NOMO-1 treated with dmso at 0.1 percent for 144 hours (cell line): Measurements from ENCODE around the gene RAB14.
"Not testable (repeated sequence)": the region's sequence is repeated elsewhere in the genome, so short reads cannot be mapped to it uniquely, and the experiment has no call there.

Experiments
- DNase-seq: peaks from one replicate; lab custom pipeline; 2025; ENCODE audit not compliant: unreplicated experiment; lab: John Stamatoyannopoulos, UW

Gene RAB14

DNA sequence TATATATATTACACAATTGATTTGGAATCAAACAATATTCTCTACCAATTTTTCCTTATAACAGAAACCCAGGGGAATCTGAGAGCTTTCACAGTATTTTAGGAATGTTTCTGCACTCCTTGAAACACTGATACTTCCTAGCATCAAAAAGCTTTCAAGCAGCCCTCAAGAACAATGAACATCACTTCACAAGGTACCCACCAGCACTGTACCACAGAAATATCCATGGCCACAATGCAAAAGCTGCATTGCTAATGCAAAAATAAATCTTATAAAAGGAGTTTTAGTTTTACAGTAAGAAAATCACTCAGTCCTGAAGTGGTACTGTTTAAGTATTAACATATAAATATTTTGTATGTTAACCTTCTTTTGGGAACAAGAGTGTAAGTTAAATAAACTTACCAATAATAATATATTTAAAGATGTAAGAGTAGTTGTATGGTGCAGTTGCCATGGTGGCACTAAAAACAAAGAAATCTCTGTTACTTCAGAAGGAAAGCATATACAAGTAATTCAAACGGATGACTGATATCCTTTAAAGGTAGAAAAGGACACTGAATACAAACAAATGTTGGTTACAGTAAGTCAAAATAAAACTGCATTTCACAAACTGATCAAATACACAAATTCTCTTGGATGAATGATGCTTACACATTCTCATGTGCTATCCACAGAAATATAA, 8.6 kb downstream of the RAB14 start:
- DNase-seq, result no peak

DNA sequence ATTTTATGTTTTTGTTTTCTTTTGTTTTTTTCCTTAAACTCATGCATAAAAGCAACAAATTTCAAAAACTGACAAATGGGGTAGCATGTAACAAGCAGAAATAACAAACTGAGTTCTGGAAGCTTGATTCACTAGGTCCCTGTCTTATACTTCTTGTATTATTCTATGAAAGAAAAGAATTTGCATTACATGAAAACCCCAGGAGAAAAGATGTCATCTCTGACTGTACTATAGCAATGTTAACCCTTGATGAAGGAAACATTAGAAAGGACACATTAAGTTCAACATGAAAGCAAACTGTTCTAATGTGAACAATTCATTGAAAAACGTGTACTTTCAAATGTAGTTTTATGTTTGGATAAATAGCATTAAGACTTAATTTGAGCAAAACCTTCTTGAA, 9.2 kb downstream of the RAB14 start:
- no peak for DNase-seq

DNA sequence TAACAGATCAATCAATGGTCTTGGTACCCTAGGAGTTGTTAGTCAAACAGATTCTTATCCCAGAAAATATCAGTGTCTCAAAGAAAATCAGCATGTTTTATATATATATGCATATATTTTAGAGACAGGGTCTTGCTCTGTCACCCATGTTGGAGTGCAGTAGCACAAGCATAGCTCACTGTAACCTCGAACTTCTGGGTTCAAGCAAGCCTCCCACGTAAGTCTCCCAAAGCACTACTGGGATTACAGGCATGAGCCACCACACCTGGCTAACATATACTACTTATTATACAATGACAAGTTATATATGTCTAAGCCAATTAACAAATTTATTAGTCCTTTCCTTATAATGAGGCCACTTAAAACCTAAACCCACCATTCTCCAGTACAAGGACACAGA, 10.4 kb downstream of the RAB14 start:
- DNase-seq, result no peak

DNA sequence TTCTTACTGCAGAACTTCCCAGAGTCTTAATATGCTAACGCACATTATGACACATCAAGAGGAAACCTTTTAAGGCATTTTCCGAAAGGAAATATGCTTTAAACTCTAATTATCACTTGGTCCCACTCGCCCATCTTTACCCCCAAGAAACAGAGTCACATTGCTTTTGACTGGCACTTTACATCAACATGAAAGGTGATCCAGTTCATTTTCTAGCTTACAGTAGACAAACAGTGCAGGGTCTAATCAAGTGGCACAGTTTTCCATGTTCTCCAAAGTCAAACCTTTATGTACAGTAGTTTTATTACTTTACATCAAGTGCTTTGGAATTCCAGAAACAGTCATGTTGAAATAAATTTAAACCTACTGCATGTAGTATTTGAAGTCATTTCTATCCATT, 12.0 kb downstream of the RAB14 start:
- DNase-seq, result no peak

DNA sequence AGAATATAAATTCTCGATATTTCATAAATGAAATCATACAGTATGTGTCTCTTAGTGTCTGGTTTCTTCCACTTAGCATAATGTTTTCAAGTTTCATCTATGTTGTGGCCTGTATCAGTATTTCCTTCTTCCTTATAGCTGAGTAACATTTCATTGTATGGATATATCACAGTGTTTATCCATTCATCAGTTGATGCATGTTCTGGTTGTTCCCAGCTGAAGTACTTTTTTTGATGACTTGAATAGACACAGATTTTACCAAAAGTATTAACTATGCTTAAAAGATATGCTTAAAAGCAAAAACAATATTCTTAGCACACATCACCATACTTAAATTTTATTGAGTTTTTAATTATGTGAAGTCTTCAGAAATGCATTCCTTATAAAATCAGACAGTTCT, 12.7 kb downstream of the RAB14 start:
- DNase-seq, result no peak

DNA sequence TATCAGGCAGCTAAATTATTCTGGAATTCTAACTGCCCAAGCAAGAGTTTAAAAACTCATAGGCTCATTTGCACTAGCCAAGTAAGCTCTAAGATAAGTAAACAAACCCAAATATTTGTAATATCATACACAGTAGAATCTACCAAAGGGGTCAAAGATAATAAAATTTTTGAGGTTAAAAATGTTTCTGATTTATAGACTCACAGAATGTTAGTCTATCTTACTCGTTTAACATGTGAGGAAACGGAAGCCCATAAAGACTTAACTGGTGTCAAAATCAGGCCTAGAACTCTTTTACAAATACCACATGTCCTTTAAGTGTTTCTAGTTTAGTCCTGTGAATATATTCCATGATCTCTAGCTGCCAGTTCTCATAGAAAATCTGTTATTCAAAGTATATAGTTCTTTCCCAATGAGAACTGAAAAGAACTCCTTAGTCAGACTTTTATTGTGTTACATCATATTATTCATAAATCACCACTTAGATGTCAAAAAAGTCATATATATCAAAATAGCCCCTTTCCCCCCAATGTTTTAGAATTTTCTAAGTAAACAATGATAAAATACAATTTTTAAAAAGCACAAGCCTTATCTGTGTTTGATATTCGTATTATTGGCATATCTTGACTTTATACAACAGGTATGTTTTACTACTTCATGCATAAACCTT, 13.9 kb downstream of the RAB14 start:
- no peak for DNase-seq

DNA sequence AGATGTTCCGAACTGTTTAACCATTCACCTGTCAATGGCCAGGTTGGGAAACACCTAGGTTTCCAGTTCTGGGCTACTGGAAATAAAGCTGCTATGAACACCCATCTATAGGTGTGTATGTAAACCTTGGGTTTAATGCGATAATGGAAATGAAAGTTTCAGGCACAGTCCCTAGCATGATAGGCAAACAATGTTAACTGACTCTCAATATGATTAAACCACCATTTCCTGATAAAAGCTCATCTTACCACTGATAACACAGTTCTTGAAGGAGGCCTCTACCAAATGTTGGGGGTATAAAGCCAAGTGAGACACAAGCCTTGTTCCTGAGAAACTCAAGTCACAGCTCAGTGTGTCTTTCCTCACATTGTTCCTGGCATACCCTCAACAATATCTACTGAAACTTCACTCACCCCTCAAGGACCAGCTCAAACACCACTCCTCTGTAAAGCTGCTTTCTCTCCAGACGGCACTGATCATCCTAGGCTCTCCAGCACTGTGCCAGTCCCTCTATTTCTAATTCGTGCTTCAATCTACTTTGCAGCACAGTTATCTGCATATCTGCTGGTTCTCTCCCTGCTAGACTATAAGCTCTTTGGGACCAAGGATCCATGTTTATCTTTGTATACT, 15.8 kb downstream of the RAB14 start:
- no peak for DNase-seq

DNA sequence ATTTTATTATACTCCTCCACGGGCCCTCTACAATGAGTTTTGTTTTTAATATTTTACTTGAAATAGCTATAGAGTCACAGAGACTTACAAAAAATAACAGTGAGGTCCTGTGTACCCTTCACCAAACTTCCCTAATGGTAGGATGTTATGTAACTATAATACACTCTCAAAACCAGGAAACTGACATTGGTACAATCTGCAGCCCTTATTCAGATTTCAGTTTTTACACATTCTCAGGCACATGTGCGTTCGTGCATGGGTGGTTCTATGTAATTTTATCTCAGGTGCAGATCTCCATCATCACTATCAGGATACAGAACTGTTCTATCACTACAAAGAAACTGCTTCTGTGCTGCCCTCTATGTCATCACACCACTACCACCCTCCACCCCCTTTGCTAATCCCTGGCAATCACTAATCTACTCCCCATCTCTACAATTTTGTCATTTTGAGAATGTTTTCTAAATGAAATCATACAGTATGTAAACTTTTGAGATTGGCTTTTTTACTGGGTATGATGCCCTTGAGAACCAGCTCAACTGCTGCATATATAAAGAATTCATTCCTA, 16.4 kb downstream of the RAB14 start:
- no peak for DNase-seq

DNA sequence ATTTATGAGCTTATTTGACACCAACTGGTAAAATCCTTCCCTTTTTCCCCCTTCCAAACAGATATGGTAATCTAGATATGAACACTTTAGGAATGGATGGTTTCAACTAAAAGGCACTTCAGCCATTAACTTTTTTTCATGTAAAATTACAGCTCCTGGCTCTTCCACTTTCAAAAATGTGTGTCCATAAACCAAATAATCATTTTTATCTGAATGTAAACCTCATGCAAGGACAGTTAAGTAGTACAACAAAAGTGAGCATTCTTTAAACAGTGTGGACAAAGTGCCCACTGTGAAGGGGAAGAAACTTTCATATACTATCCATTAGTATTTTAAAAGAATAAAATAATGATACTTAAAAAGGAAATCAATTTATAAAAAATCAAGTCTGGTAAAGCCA, 17.2 kb downstream of the RAB14 start:
- DNase-seq, result no peak

DNA sequence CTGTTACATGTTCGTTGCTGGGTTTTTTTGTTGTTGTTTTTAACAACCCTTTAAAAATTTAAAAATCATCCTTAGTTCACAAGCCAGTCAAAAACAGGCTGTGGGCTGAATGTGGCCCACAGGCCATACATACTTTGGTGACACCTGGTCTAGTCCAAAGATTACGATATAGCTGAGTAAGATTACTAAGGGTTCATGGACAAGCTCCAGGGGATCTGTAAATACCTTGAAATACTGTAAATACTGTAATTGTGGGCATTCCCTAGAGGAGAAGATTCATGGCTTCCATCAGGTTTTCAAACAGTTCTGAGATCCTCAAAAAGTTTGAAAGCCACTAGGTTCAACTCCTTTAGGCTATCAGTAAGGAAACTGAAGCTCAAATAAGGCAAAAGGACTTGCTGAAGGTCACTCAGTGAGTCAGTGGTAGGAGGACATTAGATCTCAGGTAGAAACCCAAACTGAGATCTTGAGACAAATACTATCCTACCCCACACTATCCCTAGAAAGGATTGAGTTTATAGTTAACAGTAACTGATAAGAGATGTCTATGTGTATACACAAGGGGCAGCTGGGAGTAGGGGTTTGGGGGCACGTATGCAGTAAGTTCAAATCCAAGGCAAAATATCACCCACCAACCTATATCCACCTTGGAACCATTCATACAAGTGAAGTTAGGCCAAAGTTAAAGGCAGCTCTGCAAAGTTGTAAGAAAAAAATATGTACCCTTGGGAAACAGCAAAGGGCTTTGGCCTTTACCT, 17.8 kb downstream of the RAB14 start:
- no peak for DNase-seq

DNA sequence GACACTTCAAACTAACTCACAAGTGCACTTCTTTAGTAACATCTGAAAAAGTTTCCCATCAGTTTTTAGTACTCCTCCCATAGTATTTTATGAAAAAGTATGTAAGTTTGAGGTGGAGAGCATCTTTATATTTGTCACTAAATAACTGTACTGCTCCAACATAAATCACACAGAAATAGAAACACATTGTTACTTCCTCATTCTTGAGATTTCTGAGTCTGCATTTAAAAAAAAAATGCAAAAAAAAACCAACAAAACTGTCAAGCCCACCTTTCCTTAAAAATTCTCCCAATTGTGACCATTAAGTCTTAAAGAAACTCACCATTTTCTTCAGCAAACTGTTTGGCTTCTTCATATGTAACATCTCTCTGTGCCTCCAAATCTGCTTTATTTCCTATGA, 18.7 kb downstream of the RAB14 start:
- no peak for DNase-seq

DNA sequence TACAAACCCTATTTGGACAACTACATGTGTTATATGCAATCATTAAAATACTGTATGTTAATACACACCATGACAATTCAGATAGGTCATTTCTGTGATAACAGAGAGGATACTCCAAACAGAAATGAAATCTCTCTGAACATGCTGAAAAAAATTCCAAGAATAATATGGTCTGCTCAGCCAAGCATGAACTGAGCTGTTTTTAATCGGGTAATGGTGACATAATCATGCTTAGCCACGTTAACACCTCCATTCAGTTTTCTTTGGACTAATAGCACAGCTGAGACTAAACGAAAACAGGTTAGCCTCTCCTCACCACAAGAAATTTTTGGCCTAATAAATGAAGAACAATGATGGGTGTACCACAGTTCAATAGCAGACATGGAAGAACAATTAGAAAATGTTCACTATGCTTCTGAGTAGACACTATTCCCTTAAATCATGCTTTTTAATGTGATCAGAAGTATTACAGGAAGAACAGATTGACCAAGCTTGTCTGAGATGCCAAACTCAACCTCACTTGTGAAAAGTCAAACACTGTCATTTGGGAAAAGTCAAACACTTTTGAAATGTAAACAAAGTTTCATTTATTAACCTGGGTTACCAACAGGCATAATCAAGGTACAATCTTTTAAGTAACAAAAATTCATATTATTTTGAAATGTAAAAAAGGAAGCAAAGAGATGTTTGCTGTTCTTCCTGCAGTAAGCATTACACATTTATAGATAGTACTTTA, 19.4 kb downstream of the RAB14 start:
- DNase-seq, result no peak

DNA sequence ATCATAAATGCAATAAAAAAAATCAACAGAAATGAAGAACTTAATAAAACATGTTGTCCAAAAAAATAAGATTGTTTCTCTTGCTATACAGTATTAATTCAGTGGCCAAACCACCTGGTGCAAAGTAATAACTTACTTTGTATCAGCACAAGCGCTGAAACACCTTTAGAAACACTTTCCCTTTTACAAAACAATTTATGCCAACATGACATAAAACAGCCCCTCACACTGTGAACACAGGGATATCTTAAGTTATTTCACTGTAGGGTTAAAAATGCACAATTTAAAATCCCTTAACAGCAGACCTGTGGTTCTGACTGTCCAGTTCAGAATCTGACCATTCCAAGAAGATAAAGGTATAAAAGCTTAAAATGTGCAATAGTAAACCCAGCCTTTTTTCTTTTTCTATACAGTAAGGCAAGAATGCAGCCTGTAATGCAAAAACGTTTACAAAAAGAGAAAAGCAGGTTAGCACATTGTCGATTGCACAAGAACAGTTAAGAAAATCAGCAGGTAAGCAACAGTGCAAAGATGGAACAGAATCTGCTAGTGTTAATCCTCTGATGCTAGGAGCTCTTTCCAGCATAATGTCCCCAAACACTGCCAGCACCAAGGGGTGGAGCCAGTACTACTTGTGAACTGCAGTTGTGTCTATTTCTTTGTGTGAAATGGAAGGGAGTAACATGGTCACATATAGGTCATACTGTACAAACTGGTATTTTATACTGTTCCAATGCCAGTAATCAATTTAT, 21.6 kb downstream of the RAB14 start:
- DNase-seq, result no peak

DNA sequence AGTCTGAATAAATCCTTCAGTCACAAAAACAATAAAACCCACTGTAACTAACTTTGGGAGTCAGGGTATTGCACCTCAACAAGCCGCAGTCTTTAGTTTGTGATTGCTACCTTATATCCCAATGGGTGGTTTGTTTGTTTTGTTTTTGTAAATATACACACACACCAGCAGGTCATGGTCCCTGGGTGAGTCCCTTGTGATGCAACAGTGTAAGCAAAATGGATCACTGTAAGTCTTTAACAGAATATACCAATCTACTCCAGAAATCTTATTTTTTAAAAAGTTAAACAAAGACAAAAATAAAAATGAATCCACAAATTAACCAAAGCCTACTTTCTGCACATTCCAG, 22.3 kb downstream of the RAB14 start:
- not testable (repeated sequence) for DNase-seq

DNA sequence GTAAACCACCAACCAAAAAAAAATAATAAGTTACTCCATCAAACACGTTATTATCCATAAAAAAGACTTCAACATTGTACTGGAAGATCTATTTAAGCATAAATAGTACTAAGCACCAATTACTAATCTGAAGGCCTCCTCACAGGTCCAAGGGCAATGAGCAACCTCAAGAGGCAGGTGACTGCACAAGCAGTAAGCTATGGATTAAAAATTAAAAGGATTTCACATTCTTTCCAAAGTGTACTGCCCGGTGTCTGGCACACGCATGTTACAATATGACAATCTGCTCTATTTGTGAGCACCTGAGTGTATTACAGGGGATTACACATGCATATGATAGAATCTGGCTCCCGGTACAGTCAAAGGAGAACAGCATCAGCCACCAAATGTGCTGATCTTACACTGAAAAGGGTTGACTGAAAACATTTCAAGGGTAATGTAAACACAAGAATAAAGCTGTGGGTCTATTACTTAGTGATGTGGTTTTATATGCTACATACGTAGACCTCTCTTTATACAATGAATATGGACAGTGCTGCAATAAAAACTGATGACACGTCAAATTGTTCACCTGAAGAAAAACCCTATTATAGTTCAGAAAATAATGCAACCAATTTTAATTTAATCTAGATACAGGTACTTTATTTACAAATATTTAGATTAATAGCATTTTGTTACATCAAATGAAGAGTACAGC, 22.8 kb downstream of the RAB14 start:
- no peak for DNase-seq

DNA sequence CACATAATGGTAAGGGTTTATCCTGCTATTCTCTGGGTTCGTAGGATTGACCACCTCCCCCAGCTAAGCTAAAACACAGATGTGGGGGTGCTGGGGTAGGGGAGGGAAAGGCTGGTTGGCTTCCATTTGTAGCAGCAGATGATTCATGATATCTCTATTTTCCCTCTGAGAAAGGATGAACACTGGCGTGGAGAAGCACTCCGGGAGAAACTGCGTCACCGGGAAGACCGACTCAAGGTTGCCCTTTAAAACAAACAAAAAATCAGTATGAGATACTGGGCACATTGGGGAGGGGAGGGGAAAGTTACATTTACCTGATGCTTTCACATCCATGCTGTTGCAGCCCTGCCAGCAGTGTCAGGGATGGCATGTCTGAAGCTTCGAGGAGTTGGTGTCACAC, 28.2 kb downstream of the RAB14 start:
- no peak for DNase-seq

DNA sequence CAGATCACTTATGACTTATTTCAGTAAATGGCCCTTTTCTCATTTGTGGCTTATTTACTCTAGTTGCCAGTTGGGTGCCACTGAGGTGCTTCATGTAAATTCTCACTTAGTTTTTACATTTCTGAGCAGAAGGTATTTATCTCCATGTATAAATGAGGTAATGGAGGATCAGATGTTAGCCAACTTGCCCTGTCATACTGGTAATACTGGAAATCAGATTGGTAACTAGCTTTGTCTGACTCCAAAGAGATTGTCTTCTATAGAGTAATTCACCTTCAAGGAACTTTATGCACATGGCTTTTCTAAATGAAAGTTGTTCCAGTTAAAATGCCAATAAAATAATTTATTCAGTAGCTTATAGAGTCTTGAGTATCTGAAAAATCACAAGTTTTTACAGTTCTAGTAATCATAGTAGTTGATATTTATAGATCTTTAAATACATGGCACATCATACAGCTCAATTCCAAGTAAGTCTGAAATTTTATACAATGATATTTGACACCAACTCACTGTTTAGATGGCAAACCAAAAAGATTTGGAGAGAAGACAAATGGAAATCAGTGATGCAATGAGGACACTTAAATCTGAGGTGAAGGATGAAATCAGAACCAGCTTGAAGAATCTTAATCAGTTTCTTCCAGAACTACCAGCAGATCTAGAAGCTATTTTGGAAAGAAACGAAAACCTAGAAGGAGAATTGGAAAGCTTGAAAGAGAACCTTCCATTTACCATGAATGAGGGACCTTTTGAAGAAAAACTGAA, 28.8 kb downstream of the RAB14 start:
- no peak for DNase-seq

DNA sequence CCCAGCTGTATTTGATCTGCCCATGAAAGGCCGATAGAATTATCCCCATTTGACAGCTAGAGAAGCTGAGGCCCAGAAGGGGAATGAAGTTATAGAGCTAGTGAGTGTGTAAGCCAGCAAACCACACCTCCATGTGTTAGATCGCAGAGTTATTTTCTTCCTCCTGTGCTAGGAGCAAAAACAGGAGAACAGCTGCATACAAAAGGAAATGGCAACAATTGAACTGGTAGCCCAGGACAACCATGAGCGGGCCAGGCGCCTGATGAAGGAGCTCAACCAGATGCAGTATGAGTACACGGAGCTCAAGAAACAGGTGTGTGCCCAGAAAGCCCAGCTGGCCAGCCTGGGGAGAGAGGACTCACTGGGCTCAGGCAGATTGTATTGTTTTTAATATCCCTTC, 30.4 kb downstream of the RAB14 start:
- DNase-seq, result no peak

DNA sequence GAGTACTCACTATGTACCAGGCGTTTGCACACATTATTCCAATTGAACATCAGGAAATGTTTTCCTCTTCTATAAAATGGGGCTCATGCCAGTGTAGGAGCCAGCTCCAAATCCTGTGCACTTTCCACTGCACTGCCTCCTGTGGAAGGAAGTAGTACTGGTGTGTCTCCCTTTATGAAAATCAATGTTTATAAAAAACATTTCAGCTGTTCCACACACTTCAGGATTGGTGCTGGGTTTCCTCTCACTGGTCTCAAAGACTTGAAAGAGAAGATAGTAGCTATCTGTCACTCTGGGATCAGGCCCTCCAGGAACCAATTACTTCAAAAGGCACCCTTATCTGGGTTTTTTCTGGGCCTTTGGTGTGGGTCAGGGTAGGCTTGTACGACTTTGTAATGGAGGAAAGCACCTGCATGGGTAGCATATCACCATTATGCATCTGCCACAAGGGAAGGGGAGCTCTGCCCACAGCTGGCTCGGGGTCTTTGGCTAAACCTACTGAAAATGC, 32.5 kb downstream of the RAB14 start:
- DNase-seq, result no peak
